HG03558 (cell line): ENCODE measurements around the gene DHH.
"Not testable (repeated sequence)": the region's sequence is repeated elsewhere in the genome, so short reads cannot be mapped to it uniquely, and the experiment has no call there.

Experiments
- ATAC-seq: cut with Tn5 transposase; IDR thresholded peaks from one replicate; pipeline ENCODE4 v1.9.1; 2021; ENCODE audit warnings: moderate number of reproducible peaks; ENCODE audit not compliant: unreplicated experiment; ENCODE audit errors: extremely low read depth

The DHH gene

DNA sequence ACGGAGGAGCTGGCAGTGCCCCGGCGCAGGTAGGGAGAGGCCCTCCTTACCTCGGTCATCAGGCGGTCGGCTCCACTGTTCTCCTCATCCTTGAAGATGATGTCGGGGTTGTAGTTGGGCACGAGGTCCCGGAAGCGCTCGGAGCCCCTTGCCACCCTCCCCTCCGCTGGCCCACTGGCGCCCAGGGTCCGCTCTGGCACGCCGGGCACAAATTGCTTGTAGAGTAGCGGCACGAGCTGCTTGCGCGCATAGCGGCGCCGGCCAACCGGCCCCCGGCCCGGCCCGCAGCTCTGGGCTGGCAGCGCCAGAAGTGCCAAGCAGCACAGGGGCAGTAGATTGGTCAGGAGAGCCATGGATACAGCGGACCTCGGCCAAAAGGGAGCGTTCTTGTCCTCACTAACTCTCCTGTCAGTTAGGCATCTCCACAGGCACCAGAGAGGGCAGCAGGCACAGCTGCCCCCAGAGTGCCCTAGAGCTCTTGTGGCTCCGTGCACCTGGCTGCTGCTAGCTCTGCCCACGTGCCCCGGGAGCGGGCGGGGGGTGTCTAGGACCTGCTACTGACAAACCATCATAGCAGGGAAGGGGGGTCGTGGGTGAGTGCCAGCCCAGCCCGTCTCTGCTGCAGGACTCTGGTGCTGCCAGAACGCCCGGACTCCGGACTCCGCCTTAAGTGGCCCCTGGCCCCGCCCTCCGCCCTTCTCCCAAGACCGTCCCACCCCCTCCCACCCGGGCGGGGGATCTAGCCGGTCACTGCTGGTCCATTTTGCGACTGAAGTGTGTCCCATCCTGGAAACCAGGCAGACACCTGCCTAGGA, at the start of gene DHH:
Gene DHH (minus strand): TSS at position 642 of the 815 bp plus-strand sequence. CDS start 289 bp downstream, at position 353.
- no peak for ATAC-seq

DNA sequence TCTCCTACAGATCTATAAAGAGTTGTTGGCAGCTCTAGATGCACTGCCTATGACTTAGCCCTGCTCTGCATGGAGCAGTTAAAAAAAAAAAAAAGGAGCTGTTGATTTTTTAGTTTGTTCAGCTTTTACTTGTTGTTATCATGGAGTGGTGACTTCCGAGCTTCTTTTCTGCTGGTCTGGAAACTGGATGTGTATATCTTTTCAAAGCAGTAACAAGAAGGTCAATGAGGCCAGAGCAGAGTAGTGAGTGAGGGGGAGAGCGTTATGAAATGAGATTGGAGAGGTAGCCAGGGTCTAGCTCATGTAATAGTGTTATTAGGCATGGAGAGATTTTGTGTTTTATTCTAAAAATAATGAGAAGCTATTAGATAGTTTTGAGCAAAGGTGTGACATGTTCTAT, 49.8 kb upstream of the DHH start:
- ATAC-seq = no peak

DNA sequence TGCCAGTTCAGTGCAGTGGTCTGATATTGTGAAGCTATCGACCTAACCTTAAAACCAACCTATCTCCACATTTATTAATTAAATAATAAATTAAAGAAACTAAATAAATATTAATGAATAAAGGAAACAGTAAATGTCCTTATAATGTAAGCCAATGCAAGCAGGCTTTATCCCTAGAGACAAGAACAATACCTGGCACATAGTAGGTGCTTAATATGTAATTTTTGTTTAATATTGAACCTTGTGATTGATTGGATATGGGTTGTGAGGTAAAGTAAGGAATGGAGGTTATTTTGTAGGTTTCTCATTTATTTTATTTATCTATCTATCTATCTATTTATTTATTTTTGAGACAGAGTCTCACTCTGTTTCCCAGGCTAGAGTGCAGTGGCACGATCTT, 44.4 kb upstream of the DHH start:
- ATAC-seq = no peak

DNA sequence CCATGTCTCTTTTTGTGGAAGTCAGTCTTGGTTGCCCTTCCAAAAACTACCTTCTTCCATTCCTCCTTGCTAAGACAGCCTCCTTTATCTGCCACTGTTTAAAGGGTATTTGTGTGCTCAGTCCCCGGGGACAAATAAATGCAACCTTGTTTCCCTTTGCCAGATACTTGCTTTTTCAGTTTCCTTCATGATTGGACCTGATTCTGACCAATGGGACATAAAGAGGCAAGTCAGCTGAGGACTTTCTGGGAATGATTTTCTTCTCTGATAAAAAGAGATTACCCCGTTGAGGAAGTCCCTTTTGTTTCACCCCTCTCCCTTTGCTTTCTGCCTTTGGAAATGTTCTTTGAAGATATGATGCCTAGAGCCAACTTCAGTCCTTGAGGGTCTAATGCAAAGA, 44.0 kb upstream of the DHH start:
- ATAC-seq = no peak

DNA sequence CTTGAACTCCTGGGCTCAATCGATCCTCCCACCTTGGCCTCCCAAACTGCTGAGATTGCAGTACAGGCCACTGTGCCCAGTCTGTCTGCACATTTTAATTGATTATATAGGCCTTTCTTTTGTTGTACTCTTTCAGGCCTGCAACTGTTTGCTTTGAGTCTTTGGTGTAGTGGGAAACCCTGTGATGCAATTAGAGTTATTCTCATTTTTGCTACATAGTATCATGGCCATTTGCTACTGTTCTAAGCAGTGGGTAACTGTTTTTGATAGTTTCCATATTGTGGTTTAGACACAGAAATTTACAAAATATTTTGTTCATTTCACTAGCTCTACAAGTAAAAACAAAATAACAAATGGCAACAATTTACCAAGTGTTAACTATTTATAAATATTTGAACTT, 42.9 kb upstream of the DHH start:
- ATAC-seq = no peak

DNA sequence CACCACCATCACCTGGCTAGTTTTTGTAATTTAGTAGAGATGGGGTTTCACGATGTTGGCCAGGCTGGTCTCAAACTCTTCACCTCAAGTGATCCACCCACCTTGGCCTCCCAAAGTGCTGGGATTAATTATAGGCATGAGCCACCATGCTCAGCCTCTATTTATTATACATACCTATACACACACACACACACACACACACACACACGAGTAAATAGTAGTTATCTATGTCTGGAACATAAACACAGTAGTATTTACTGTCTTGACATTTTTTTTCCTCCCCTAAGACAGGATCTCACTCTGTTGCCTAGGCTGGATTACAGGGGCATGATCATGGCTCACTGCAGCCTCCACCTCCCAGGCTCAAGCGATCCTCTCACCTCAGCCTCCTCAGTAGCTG, 42.4 kb upstream of the DHH start:
- not testable (repeated sequence) for ATAC-seq

DNA sequence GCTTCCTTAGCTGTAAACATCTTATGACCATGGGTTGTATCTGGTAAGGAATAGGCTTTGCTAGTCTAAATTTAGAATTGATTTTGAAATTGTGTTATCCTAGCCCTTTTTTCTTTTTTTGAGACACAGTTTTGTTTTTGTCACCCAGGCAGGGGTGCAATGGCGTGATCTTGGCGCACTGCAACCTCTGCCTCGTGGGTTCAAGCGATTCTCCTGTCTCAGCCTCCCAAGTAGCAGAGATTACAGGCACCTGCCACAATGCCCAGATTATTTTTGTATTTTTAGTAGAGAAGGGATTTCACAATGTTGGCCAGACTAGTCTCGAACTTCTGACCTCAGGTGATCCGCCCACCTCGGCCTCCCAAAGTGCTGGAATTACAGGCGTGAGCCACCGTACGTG, 39.0 kb upstream of the DHH start:
- ATAC-seq = no peak

DNA sequence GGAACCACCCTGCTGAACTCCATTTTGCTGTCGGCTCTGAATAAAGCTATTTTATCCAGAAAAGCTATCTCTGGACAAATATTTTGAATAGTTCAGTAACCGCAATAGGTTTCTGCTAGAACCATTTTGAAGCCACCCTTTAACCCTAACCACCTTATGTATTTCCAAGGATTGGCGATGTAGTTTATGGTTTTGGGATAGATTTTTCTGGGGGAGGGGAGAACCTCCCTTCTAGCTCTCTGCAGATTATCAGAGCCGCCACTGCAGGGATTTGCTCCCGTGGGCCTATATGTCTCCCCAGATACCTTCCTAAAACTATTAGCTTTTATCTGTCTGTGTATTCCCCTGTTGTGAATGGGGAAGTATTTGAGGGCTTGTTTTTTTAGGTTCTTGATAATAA, 38.4 kb upstream of the DHH start:
- no peak for ATAC-seq

DNA sequence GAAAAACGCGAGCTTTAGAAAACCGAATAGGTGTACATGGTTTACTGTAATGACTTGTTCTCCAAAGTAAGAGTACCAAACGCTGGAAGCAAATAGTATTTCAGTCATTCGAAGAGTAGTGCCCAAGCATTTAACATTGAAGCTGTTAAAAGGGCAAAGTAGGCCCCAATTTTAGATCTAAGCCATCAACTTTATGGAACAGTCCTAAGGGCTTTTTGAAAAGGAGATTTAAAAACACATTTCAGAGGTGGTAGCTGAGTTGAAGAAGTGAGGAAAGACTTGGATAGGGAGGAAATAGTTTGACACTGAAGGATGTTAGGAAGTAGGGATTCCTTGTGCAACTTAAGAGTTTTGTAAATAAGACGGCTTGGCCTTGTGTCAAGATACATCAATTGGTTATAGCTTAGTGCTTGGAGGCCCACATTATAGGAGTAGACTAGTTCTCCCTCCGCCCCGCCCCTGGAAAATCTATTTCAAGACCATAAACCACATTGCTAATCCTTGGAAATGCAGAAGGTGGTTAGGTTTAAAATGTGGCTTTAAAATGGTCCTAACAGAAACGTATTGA, 37.4 kb upstream of the DHH start:
- ATAC-seq = no peak

DNA sequence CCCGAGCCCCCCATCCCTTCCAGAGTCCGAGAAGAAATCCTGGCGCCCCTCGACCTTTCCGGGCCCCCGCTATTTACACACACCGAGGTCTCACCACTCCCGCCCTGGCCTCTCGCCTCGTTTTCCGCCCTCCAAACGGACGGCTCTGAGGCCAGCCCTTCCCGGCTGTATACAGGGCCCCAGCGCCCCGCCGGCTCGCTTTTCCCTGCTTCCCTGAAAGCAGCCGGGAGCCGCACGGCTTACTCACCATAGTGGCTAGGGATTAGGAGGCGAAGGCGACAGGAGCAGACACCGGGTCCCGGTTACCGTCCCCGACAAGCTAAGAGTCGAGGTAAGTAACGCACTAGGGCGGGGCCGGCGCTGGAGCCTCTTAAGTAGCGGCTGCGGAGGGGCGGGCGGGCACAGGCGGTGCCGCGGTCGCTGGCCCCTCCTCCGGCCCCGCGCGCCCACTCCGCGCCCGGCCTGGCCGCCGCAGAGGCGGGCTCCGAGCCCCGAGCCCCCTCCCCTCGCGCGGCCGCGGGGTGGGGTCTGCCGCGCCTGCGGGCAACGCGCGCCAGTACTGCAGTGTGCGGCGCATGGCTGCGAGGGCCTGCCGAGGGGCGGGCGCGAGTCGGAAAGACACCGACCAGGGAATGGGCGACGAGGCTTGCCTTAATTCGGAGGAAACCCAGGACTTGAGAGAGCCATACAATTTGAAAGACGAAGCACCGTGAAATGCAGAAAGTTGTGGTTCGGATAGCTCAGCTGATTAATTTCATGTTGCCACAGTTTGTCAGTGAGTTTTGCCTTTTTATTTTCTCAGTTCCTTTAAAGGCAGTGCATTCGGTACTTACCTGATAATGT, 36.7 kb upstream of the DHH start, which contains the start of gene TUBA1B:
Gene TUBA1B (minus strand): TSS at position 345 of the 843 bp plus-strand sequence. CDS start 95 bp downstream, at position 250.
- ATAC-seq = peak; percentile 36

DNA sequence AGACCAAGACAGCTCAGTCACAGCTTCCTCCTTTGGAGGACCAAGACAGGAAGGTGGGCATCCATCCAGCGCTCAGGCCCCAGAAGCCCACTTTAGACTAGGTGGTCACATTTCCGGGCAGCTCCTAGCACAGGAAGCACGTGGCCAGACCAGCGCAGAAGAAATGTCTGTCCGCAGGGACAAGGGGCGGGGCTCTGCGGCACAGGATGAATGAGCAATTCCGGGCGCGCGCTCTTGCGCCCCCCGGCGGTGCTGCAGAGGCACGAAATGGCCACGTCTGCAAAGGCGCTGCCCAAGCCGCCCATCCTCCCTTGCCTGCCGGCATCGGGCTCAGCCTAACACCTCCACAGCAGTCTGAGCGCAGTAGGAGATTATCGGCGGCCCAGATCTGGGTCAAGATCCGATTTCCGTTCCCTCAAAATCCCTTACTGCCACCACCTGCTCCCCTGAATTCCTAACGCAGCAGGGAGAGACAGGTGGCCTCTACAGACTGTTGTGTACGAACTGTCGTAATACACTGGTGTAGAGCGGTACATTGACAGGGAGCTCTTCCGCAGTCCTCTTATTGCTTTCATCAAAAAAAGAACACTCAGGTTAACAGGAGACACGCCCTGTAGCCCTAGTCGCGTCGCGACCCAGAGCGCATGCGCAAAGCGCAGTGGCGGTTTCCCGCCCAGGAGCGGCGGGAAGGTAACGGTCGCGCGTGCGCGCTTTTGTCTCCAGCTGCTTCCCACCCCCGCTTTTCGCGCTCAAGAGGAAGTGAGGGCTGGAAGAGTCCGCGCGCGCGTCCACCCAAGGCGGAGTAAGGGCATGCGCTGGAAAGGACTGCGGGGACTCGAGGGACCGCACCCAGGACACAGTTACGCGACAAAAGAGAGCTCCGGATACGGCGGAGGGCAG, 35.8 kb upstream of the DHH start:
- peak; percentile 27 for ATAC-seq

DNA sequence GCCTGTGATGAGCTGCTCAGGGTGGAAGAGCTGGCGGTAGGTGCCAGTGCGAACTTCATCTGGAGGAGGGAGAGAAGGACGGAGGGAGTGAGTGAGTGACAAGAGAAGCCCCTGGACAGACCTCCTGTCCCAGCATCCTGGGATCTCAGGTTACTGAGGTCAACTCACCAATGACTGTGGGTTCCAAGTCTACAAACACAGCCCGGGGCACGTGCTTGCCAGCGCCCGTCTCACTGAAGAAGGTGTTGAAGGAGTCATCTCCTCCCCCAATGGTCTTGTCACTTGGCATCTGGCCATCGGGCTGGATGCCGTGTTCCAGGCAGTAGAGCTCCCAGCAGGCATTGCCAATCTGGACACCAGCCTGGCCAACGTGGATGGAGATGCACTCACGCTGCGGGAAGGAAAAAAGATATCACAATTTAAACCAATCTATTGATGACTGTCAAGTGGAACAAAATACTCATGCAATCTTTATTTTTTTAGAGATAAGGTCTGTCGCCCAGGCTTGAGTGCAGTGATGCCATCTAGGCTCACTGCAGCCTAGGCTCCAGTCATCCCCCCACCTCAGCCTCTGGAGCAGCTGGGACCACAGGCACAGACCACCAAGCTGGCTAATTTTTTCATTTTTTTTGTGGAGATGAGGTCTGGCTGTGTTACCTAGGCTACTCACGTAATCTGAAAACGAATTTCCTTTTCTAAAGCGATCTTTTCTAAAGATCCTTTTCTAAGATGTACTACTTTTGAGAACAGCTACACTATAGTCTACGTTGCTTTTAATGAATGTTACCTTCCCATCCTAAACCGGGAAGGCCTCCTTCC, 34.9 kb upstream of the DHH start:
- no peak for ATAC-seq

DNA sequence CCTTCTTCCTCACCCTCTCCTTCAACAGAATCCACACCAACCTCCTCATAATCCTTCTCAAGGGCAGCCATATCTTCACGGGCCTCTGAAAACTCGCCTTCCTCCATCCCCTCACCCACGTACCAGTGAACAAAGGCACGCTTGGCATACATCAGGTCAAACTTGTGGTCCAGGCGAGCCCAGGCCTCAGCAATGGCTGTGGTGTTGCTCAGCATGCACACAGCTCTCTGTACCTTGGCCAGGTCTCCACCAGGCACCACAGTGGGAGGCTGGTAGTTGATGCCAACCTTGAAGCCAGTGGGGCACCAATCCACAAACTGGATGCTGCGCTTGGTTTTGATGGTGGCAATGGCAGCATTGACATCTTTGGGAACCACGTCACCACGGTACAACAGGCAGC, 33.4 kb upstream of the DHH start:
- ATAC-seq = not testable (repeated sequence)

DNA sequence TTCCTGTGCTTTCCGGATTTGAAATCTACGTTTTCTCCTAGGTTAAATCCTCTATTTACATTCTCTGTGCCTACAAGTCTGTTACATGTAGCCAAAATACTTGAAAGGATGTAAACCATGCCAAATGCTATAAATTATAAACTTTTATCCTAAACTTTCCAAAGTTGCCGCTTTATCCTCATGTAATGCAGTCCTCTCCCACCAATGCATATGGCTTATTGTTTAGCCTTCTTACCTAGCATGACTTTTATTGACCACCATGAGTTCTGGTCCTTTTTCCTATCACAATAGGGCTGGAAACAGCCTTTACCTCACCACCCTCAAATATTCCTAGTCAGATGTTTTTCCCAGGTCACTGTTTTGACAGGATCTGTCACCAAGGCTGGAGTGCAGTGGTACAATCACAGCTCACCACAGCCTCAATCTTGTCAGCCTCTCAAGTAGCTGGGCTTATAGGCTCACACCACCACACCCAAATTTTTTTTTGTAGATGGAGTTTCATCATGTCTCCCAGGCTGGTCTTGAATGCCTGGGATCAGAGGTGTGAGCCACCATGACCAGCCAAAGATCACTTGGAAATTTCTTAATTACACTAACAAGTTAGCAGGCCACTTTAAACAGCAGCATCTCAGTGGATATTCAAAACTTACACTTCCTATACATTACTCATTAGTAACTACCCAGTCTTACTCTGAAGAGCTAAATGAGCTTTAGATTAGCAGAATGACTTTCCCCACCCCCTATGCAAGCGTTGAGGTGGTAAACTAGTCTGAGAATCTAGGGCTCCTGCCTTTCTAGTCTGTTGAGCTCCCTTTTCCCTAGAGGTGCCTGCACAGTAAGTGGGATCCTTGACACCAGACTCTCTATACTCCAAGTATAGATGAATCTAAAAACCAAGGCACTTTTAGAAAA, 32.5 kb upstream of the DHH start:
- ATAC-seq = no peak

DNA sequence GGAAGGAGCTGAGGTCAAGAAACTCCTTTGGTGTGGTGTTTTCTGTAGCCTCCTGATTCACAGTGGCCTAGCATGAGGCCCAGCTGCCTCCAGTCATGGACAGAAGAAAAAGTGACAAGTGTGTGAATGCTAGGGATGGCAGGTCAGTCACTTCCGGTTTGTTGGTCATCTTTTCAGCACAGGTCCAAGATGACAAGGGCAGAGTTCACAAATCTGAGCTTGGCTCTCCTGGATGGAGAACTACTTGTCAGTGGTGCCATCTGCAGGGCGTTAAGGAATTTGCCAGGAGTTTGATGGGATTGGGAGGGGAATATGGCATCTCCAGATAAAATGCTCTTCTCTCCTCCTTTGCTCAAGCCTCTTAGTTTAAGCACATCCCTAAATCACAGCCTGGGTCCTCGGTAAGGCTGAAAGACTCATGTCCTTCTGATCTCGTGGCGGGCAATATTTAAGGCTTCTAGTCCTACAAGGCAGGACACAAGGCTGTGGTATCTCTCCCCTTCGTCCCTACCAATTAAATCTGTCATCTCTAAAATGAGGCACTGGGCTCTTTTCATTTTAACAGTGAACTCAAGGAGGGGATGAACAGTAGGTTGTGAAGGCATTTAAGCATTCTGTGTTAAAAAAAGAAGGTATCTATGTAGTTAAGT, 26.6 kb upstream of the DHH start:
- ATAC-seq = no peak

DNA sequence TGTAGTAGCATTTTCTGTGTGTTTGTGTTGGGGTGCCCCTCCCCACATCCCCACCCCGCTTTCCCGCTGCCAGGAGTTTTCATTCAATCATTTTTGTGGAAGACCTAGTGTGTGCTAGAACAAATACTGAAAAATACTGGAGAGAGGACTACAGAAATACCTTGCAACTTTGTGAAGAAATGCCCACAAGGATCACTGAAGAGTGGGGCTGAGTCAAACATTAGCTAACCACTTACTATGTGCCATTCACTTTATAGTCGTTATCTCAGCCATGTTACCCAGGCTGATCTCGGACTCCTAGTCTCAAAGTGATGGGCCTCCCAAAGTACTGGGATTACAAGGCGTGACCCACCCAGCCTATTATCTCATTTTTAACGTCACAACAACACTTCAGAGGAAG, 16.6 kb upstream of the DHH start:
- ATAC-seq = no peak

DNA sequence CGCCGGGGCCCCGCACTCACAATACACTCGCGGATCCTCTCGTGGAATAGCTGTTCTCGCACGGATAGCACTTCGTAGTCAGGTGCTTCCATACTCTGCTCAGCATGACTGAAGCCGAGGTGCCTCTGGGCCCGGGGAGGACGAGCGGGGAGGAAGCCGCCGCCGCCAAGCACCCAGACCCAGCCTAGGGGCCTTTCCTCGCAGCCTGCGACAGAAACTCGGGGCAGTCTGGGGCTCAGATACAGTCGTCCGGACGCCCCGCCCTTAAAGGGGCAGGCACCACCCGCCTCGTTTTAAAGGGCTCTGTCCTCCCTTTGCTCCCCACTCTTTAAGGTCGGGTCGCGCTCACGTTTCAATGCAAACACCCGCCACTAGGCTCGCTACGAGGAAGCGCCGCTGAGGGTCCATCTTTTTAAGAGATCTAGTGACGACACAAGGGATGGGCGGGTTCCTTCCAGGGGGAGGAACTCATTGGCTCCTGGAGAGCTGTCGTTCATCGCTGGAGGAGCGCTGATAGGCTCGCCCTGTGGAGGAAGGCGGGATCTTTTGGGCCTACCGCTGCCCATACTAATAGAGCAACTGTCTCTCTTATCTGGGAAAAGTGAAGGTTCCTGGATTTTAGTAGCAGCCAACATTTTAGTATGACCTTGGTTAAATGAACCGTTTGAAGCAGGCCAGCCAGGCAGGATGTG, 16.0 kb upstream of the DHH start, which contains the start of gene LMBR1L:
Gene LMBR1L (minus strand): TSS at position 384 of the 692 bp plus-strand sequence. CDS start 292 bp downstream, at position 92.
- ATAC-seq = peak; percentile 91
